Hematopoietic multipotent progenitor cell treated with erythropoietin and hydrocortisone succinate and interleukin-3 and kit ligand, for 15 days (in vitro differentiated cells): ENCODE results near the gene BLVRA.

Experiments
- DNase-seq: peaks from one replicate; pipeline ENCODE4 v3.0.0-alpha.2; 2015; ENCODE audit warnings: low spot score

BLVRA gene

GRCh38 chr7:43750016-43750887 lies 8.2 kb upstream of the BLVRA start:
- no peak for DNase-seq

GRCh38 chr7:43752411-43752810 lies 6.1 kb upstream of the BLVRA start:
- no peak for DNase-seq

- no peak for DNase-seq
These were observed 5.1 kb upstream of the BLVRA start for GRCh38 chr7:43753271-43753810.

GRCh38 chr7:43753843-43754242 lies 4.6 kb upstream of the BLVRA start:
- no peak for DNase-seq

GRCh38 chr7:43754596-43754995 lies 3.9 kb upstream of the BLVRA start:
- DNase-seq, result no peak

- peak; percentile 50 for DNase-seq
These were observed 2.0 kb upstream of the BLVRA start for GRCh38 chr7:43756368-43757072.

GRCh38 chr7:43757073-43757720 lies 1.3 kb upstream of the BLVRA start:
- DNase-seq, result no peak

- peak; percentile 45 for DNase-seq
These were observed 573 bp downstream of the BLVRA start for GRCh38 chr7:43758822-43759683.

GRCh38 chr7:43760861-43761260 lies 2.4 kb downstream of the BLVRA start:
- DNase-seq, result no peak

GRCh38 chr7:43761382-43761781 lies 2.9 kb downstream of the BLVRA start:
- DNase-seq, result no peak

- no peak for DNase-seq
These were observed 3.6 kb downstream of the BLVRA start for GRCh38 chr7:43761938-43762692.

- DNase-seq, result no peak
These were observed 4.7 kb downstream of the BLVRA start for GRCh38 chr7:43763183-43763582.

- DNase-seq, result peak; percentile 85
These were observed 5.7 kb downstream of the BLVRA start for GRCh38 chr7:43764039-43764761.

GRCh38 chr7:43764807-43765491 lies 6.5 kb downstream of the BLVRA start:
- DNase-seq, result peak; percentile 32

GRCh38 chr7:43766564-43766963 lies 8.1 kb downstream of the BLVRA start:
- peak; percentile 42 for DNase-seq

GRCh38 chr7:43767311-43767710 lies 8.8 kb downstream of the BLVRA start:
- no peak for DNase-seq

- peak; percentile 27 for DNase-seq
These were observed 9.9 kb downstream of the BLVRA start for GRCh38 chr7:43768201-43768886.

- peak; percentile 42 for DNase-seq
These were observed 10.4 kb downstream of the BLVRA start for GRCh38 chr7:43768887-43769272.

GRCh38 chr7:43769281-43769680 lies 10.8 kb downstream of the BLVRA start:
- no peak for DNase-seq
